ENCODE results near the gene RHOF. TPM values are rescaled to one million over a fixed set of nuclear protein-coding genes. Genes with fewer than 3 reads are reported as not detected.

The RHOF gene
- total and polyA plus RNA-seq, 2 of the 13 experiments (the other 11 are each of a cell fraction or from before 2014, with no cell fraction given) = 14.6 to 32.2 TPM

- in situ Hi-C loops (cut with HindIII; ENCODE audit: extremely low pct_ligation_motif_present, low pct_unique_long_range_greater_than_20kb) (no loop called here), intact Hi-C loops (cut with micrococcal nuclease; ENCODE audit: unreplicated experiment) (no loop called here)
- Histone ChIP-seq H4K20me1 (ENCODE audit: insufficient read depth, low read length) (0 out of 2 replicates have a peak, but pooled peaks cover under 1% of the 10 kb centered on the region), H3K79me2 (ENCODE audit: insufficient read depth, low read length) (peaks cover 62% of the 10 kb centered on the region), H3K27ac (ENCODE audit: extremely low read length, insufficient read depth, low read length) (peak overlapping the region; percentile 99), H3K9me3 (ENCODE audit: low read length) (no peaks in the 10 kb centered on the region), H2AFZ (ENCODE audit: low read length) (no peak overlapping the region), H3K4me2 (ENCODE audit: low read depth, low read length) (peak overlapping the region; percentile 96), H3K4me3 (replicated peaks in 1 of 3; ENCODE audit: insufficient read depth in 1 of 3, low read depth in 2 of 3, low read length in 3 of 3) (peak overlapping the region; percentile 71 to 80 (median 79)), H3K36me3 (replicated peaks in 1 of 2; ENCODE audit: control insufficient read depth in 1 of 2, insufficient read depth in 2 of 2, low read length in 2 of 2) (no peaks in the 10 kb centered on the region), H3K9ac (ENCODE audit: insufficient read depth, low read depth, low read length) (peak overlapping the region; percentile 98), H3K4me1 (ENCODE audit: insufficient read depth, low read length) (peaks cover 41% of the 10 kb centered on the region), H3K27me3 (ENCODE audit: control insufficient read depth in 1 of 2, insufficient read depth in 2 of 2, low read length in 2 of 2) (no peaks in the 10 kb centered on the region; a peak in 1 of 5 replicates)
- ChIA-PET POLR2A (interaction anchor here (0.5 to 14.5 kb wide), 14 partner anchors 4 to 123 kb away, joined by 3 to 393 read pairs (median 8); partner anchors contain the start of genes HPD, PSMD9, RHOF and SETD1B), CTCF (ENCODE audit: low intra/inter-chr PET ratio, low total read pairs) (no interaction called here)
- WGBS (ENCODE audit: low lambda C conversion rate) = 1% methylated on average over 18 of the region's 18 CpGs
- TSS peak; percentile 50 for BruUV-seq (replicated peaks)
- no peak for FAIRE-seq
- ATAC-seq = no peak
- no peak for DNase-seq (ENCODE audit: low spot score)
- TF ChIP-seq ZNF503 (CRISPR knock-in tag; IDR thresholded peaks at IDR 0.05) = no peak
- no peak for TF ChIP-seq SP2 (CRISPR knock-in tag; IDR thresholded peaks at IDR 0.05)
- TF ChIP-seq NCOA1 (CRISPR knock-in tag; IDR thresholded peaks at IDR 0.05) = 0 out of 2 replicates have a peak, but pooled peaks have one; percentile 63
- no peak for TF ChIP-seq ZNF629 (CRISPR knock-in tag; conservative IDR thresholded peaks at IDR 0.05)
- TF ChIP-seq RBFOX2 (IDR thresholded peaks at IDR 0.05; ENCODE audit: low read depth, low read length) = peak; percentile 7; the same call in 1 of the 2 replicates
- TF ChIP-seq ZNF329 (CRISPR knock-in tag; IDR thresholded peaks at IDR 0.05; ENCODE audit: low read depth) = no peak
- TF ChIP-seq CREB1 (IDR thresholded peaks at IDR 0.05) = no peak
- TF ChIP-seq CREB1 (CRISPR knock-in tag; IDR thresholded peaks at IDR 0.05) = no peak
- TF ChIP-seq SIN3B (IDR thresholded peaks at IDR 0.05; ENCODE audit: low read length) = 0 out of 2 replicates have a peak, but pooled peaks have one; percentile 39
- peak; percentile 47; the same call in 1 of the 2 replicates for TF ChIP-seq PAWR (CRISPR knock-in tag; IDR thresholded peaks at IDR 0.05; ENCODE audit: borderline replicate concordance)
- peak; percentile 83; the same call in 1 of the 2 replicates for TF ChIP-seq ZC3H4 (CRISPR knock-in tag; IDR thresholded peaks at IDR 0.05; ENCODE audit: borderline replicate concordance)
- TF ChIP-seq MYPOP (CRISPR knock-in tag; IDR thresholded peaks at IDR 0.05) = no peak
- peak; percentile 6; the same call in 1 of the 2 replicates for TF ChIP-seq AFF4 (CRISPR knock-in tag; IDR thresholded peaks at IDR 0.05)
Observed at GRCh38 chr12:121801595-121802484, 8.4 kb upstream of the RHOF start.

All from HepG2 (cell line).